Karpas-422 (cell line): Measurements from ENCODE around the gene PLVAP. TPM values are rescaled to one million over a fixed set of nuclear protein-coding genes. Genes with fewer than 3 reads are reported as not detected.
"Not testable (repeated sequence)": the region's sequence is repeated elsewhere in the genome, so short reads cannot be mapped to it uniquely, and the experiment has no call there.

ENCODE experiments used
- DNase-seq: peaks from one replicate; pipeline ENCODE4 v3.0.0-alpha.2; 2015
- H2AFZ ChIP-seq: fragments of 200-600 bp; sonication (generic); 2 replicates; pipeline ENCODE4 v1.6.1; 2014; ENCODE audit warnings: antibody characterized with exemption, low read length, mixed read lengths
- H3K27ac ChIP-seq: fragments of 200-600 bp; sonication (generic); 2 replicates; pipeline ENCODE4 v1.5.1; 2014; ENCODE audit warnings: mild to moderate bottlenecking, low read length, moderate library complexity
- H3K27me3 ChIP-seq: fragments of 200-600 bp; sonication (generic); 2 replicates; pipeline ENCODE4 v1.6.1; 2014; ENCODE audit warnings: low read length, mixed read lengths
- H3K36me3 ChIP-seq: fragments of 200-600 bp; sonication (generic); 2 replicates; pipeline ENCODE4 v1.6.1; 2014; ENCODE audit warnings: low read length, mixed read lengths; ENCODE audit not compliant: insufficient read depth
- H3K4me1 ChIP-seq: fragments of 200-600 bp; sonication (generic); 2 replicates; pipeline ENCODE4 v1.6.1; 2014; ENCODE audit warnings: mild to moderate bottlenecking, low read length, mixed read lengths
- H3K4me2 ChIP-seq: fragments of 200-600 bp; sonication (generic); 2 replicates; pipeline ENCODE4 v1.6.1; 2014; ENCODE audit warnings: low read length, low read depth, mild to moderate bottlenecking; ENCODE audit not compliant: poor library complexity, severe bottlenecking
- H3K4me3 ChIP-seq: fragments of 200-600 bp; sonication (generic); 2 replicates; pipeline ENCODE4 v1.5.1; 2014; ENCODE audit warnings: mild to moderate bottlenecking, antibody characterized with exemption, low read length, mixed read lengths
- H3K79me2 ChIP-seq: fragments of 200-600 bp; sonication (generic); 2 replicates; pipeline ENCODE4 v1.6.1; 2014; ENCODE audit warnings: mild to moderate bottlenecking, low read length, mixed read lengths
- H3K9ac ChIP-seq: fragments of 200-600 bp; sonication (generic); 2 replicates; pipeline ENCODE4 v1.6.0; 2014; ENCODE audit warnings: low read length
- H3K9me2 ChIP-seq: fragments of 200-600 bp; sonication (generic), shearing (Covaris generic); replicated peaks from 2 replicates; pipeline ENCODE4 v1.6.0; 2014; ENCODE audit warnings: mild to moderate bottlenecking, low read length, moderate library complexity; ENCODE audit not compliant: insufficient read depth
- H3K9me3 ChIP-seq: fragments of 300-700, 200-600 bp; sonication (generic); 2 replicates; pipeline ENCODE4 v1.6.1; 2014; ENCODE audit warnings: low read length, mixed read lengths
- H4K20me1 ChIP-seq: fragments of 200-600 bp; sonication (generic); 2 replicates; pipeline ENCODE4 v1.6.1; 2014; ENCODE audit warnings: mild to moderate bottlenecking, antibody characterized with exemption, low read length, low read depth; ENCODE audit not compliant: insufficient read depth
- total RNA-seq: library from RNA; depleted of rRNA; stranded (reverse); fragments of >200 nt; shearing (Covaris generic); gene quantifications from 2 replicates; pipeline ENCODE4 v1.2.3, GENCODE V29; 2014; ENCODE audit warnings: low replicate concordance

Gene PLVAP
- total RNA-seq, 1 experiment from 2014 or later, result 0.41 TPM

DNA sequence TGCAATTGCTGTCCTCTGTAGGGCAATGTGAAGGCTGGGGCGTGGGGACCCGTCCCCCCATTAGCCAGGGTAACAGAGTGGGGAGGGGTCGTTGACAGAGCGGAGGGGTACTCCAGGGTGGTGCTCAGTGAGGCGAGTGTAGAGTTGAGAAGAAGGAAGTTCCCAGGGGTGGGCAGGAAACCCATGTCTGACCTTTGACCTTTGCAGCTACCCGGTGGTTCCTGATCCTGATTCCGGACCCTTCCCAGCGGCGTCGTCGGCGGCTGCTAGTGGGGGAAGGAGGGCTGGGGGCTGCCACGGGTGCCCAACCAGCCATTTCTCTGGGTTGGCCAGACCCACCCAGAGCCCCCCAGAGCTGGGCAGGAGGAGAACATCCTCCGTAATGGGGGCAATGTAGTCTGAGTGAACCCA is 2.1 kb upstream of the PLVAP start:
- H2AFZ ChIP-seq, result no peak overlapping the region
- H3K4me2 ChIP-seq, result no peak overlapping the region
- H3K9ac ChIP-seq, result no peak overlapping the region

DNA sequence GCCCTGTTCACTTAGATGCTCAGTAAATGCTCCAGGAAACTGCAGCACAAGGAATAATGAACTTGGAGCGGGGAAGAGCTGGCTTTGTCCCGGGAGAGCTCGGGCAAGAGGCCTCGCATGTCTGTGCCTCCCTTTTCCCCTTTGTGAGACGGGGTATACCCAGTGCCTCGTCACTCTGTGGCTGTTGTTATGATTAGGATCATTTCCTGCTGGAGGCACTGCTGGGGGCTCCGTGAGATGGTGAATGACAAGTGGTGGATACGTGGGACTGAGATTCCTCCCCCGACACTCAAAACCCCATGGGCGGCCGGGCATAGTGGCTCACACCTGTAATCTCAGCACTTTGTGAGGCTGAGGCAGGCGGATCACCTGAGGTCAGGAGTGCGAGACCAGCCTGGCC is 1.1 kb upstream of the PLVAP start:
- Histone ChIP-seq H3K36me3 (no peaks in the 10 kb centered on the region), H3K9me3 (no peaks in the 10 kb centered on the region), H3K27ac (no peak overlapping the region), H3K4me3 (no peak overlapping the region), H4K20me1 (no peaks in the 10 kb centered on the region), H3K9ac (no peak overlapping the region), H2AFZ (no peak overlapping the region), H3K27me3 (no peaks in the 10 kb centered on the region), H3K4me1 (peaks cover 11% of the 10 kb centered on the region), H3K4me2 (no peak overlapping the region), H3K9me2 (no peaks in the 10 kb centered on the region), H3K79me2 (no peaks in the 10 kb centered on the region)
- DNase-seq, result no peak

More for the DNA sequence above, 2.1 kb upstream of the PLVAP start:
- Histone ChIP-seq H3K27me3 (no peaks in the 10 kb centered on the region), H3K79me2 (no peaks in the 10 kb centered on the region), H3K4me1 (peaks cover 12% of the 10 kb centered on the region), H3K4me3 (no peak overlapping the region), H3K36me3 (no peaks in the 10 kb centered on the region), H4K20me1 (no peaks in the 10 kb centered on the region), H3K9me3 (no peaks in the 10 kb centered on the region), H3K9me2 (no peaks in the 10 kb centered on the region), H3K27ac (no peak overlapping the region)
- DNase-seq, result no peak

DNA sequence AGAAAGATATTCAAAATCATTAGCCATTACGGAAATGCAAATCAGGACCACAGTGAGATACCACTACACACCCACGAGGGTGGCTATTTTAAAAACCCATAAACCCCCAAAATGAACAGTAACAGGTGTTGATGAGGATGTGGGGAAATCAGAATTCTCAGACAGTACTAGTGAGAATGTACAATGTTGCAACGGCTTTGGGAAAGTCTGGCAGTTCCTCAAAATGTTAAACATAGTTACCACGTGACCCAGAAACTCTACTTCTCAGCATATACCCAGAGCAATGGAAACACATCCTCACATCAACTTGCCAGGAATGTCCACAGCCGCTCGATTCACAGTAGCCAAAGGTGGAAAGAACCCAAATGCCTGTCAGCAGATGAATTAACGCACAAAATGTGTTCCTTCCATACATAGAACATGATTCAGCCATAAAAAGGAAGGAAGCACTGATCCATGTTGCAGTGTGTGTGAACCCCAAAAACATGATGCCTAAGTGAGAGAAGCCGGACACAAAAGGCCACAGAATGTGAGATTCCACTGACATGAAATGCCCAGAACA is 7.0 kb downstream of the PLVAP start:
- Histone ChIP-seq H3K4me1 (peaks cover 17% of the 10 kb centered on the region), H3K9ac (peak overlapping the region; percentile 11; the same call in 1 of the 2 replicates), H3K4me2 (peak overlapping the region; percentile 71), H3K36me3 (no peaks in the 10 kb centered on the region), H3K9me2 (no peaks in the 10 kb centered on the region), H3K27me3 (no peaks in the 10 kb centered on the region), H3K79me2 (no peaks in the 10 kb centered on the region), H2AFZ (peak overlapping the region; percentile 14), H3K27ac (no peak overlapping the region), H3K9me3 (no peaks in the 10 kb centered on the region), H4K20me1 (no peaks in the 10 kb centered on the region), H3K4me3 (peak overlapping the region; percentile 45; the same call in 1 of the 2 replicates)
- DNase-seq, result peak; percentile 83

DNA sequence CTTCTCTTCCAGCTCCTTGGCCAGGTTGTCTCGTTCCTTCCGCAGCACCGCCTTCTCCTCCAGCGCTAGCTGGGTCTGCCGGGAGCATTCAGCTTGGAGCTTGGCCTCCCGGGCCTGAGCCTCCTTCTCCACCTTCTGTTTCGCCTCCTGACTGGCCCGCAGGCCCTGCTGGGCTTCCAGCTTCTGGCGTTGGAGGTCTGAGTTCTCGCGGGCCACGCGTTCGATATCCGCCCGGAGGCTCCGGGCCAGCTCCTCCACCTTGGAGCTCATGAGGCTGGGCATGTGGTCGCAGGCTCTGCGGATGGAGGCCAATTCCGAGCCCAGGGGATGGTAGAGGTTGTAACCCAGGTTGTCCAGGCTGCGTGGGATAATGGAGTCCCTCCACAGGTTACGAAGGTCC is 11.8 kb downstream of the PLVAP start:
- no peaks in the 10 kb centered on the region for H3K79me2 ChIP-seq
- H3K4me1 ChIP-seq, result peaks cover 14% of the 10 kb centered on the region
- no peak overlapping the region for H3K4me3 ChIP-seq
- no peak overlapping the region for H3K9ac ChIP-seq
- H4K20me1 ChIP-seq, result no peaks in the 10 kb centered on the region
- no peak overlapping the region for H3K4me2 ChIP-seq
- no peak overlapping the region for H3K27ac ChIP-seq
- H3K9me3 ChIP-seq, result no peaks in the 10 kb centered on the region
- H3K9me2 ChIP-seq, result no peaks in the 10 kb centered on the region
- no peak overlapping the region for H2AFZ ChIP-seq
- no peak for DNase-seq
- no peaks in the 10 kb centered on the region for H3K27me3 ChIP-seq
- no peaks in the 10 kb centered on the region for H3K36me3 ChIP-seq

DNA sequence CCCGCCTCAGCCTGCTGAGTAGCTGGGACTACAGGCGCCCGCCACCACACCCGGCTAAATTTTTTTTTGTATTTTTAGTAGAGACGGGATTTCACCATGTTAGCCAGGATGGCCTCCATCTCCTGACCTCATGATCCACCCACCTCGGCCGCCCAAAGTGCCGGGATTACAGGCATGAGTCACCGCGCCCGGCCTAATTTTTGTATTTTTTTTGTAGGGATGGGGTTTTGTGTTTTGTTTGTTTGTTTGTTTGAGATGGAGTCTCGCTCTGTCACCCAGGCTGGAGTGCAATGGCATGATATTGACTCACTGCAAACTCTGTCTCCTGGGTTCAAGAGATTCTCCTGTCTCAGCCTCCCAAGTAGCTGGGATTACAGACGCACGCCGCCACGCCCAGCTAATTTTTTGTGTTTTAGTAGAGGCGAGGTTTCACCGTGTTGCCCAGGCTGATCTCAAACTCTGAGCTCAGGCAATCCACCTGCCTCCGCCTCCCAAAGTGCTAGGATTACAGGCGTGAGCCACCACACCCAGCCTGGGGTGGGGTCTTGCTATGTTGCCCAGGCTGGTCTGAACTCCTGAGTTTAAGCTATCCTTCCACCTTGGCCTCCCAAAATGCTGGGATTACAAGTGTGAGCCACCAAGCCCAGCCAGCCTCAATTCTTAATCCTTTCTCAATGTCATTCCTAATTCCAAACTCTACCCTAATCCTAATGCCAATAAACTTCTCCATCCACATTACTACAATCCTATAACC is 13.1 kb downstream of the PLVAP start:
- H3K9me3 ChIP-seq, H3K27me3 ChIP-seq, H3K4me2 ChIP-seq, H2AFZ ChIP-seq, H3K4me1 ChIP-seq, H3K9ac ChIP-seq, H4K20me1 ChIP-seq, H3K79me2 ChIP-seq, H3K9me2 ChIP-seq, H3K4me3 ChIP-seq, H3K27ac ChIP-seq, DNase-seq, H3K36me3 ChIP-seq: not testable (repeated sequence)

DNA sequence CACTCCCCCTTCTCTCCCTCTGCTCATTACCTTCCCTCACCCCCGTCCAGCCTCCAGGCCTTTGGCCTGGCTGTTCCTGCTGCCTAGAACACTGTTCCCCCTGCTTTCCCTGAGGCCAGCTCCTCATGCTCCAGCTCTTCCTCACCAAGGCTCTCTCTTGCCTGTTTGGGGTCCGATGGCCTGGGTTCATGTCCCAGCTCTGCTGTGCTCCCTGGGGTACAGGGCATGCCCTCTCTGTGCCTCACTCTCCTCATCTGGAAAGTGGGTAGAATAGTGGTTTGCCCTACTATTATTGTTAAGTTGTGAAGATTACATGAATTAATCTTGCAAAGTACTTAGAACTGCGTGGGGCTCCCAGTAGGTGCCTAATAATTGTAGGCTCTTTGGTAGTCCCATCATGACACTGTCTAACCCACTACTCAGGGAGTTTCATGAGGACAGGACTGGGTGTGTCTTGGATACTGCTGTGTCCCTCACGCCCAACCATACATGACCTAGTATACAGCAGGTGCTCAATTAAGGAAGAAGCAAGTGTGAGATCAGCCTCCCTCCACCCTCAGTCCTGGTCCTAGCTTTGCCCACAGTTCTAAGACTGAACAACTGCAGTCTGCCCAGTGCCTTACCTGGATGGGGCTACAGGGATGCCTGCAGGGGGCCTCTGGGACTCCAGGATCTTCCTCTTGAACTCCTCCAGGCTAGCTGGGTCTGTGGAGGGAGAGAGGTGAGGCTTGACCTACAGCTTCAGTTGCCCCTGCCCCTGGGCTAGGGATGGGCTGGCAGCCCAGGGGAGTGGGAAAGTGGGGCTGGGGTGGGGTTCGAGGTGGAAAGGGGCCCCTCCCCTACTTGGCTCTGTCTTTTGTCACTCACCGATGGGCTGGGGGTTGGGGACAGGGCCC is 17.0 kb downstream of the PLVAP start:
- Histone ChIP-seq H3K9me3 (no peaks in the 10 kb centered on the region), H3K4me3 (no peak overlapping the region), H3K27ac (no peak overlapping the region), H3K36me3 (no peaks in the 10 kb centered on the region), H2AFZ (no peak overlapping the region), H3K27me3 (no peaks in the 10 kb centered on the region), H3K9me2 (no peaks in the 10 kb centered on the region), H3K4me1 (no peaks in the 10 kb centered on the region), H3K4me2 (no peak overlapping the region), H3K79me2 (no peaks in the 10 kb centered on the region), H4K20me1 (no peaks in the 10 kb centered on the region), H3K9ac (no peak overlapping the region)
- no peak for DNase-seq

DNA sequence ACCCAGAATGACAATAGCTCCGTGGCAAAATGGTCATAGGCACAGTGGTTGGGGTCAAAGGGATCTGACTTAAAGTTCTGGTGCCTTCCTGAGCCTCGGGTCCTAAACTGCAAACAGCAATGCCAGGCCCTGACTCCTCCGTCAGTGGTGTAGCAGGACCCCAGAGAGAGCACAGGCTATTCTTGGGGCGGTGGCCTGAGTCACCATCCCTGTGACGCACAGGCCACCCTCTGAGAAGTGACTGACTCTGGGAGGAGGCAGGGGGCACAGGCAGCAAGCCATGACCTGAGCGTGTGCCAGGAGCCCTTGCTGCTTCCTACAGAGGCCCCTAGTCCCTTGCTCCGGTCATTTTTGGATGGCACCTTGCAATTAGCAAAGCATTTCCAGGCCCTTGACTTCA is 18.7 kb downstream of the PLVAP start:
- H4K20me1 ChIP-seq, result no peaks in the 10 kb centered on the region
- no peak overlapping the region for H3K4me3 ChIP-seq
- no peak overlapping the region for H2AFZ ChIP-seq
- H3K9me2 ChIP-seq, result no peaks in the 10 kb centered on the region
- no peaks in the 10 kb centered on the region for H3K79me2 ChIP-seq
- no peaks in the 10 kb centered on the region for H3K27me3 ChIP-seq
- H3K27ac ChIP-seq, result no peak overlapping the region
- H3K9me3 ChIP-seq, result no peaks in the 10 kb centered on the region
- no peaks in the 10 kb centered on the region for H3K4me1 ChIP-seq
- no peaks in the 10 kb centered on the region for H3K36me3 ChIP-seq
- no peak for DNase-seq
- no peak overlapping the region for H3K4me2 ChIP-seq
- H3K9ac ChIP-seq, result no peak overlapping the region

DNA sequence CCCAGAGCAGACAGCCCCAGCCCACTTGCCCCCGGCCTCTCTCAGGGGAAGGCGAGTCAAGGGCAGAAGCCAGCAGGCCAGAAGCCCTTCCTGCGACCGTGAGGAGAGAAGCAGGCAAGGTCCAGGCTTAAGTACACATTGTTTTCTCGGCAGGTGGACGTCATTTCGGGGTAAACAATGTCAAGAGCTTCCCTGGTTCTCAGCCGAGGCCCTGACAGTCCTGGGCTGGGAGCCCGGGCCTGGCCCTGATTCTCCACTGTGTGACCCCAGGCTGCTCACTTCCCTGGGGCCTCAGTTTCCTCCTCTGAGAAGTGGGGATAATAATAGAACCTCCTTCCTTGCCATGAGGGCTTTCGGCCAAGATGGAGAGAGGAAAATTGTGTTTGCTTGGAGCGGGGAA is 19.4 kb downstream of the PLVAP start:
- H3K9me3 ChIP-seq, result no peaks in the 10 kb centered on the region
- no peaks in the 10 kb centered on the region for H3K79me2 ChIP-seq
- no peak for DNase-seq
- H3K4me1 ChIP-seq, result no peaks in the 10 kb centered on the region
- H4K20me1 ChIP-seq, result no peaks in the 10 kb centered on the region
- no peaks in the 10 kb centered on the region for H3K27me3 ChIP-seq
- no peak overlapping the region for H3K9ac ChIP-seq
- H3K4me2 ChIP-seq, result no peak overlapping the region
- H2AFZ ChIP-seq, result no peak overlapping the region
- H3K4me3 ChIP-seq, result no peak overlapping the region
- H3K27ac ChIP-seq, result no peak overlapping the region
- no peaks in the 10 kb centered on the region for H3K9me2 ChIP-seq
- no peaks in the 10 kb centered on the region for H3K36me3 ChIP-seq
